Gastrocnemius medialis (tissue), 4 donors: ENCODE measurements around the gene PLA2R1.

Experiments used
- POLR2A ChIP-seq, 2 donors: fragments of 450-650 bp; IDR thresholded peaks; one replicate each; pipeline ENCODE4 v1.6.1; 2017; ENCODE audit warnings: antibody characterized with exemption in 2 of 2, mild to moderate bottlenecking in 2 of 2, moderate library complexity in 2 of 2
- TF ChIP-seq, protein P1 (sequence below), 5 experiments: fragments of 450-650 bp in 3 of 5; fragments of 200-600 bp in 2 of 5; sonication (generic) in 2 of 5; IDR thresholded peaks in 4 of 5; conservative IDR thresholded peaks in 1 of 5; 1 replicate in 4 of 5; 2 replicates in 1 of 5; pipeline ENCODE4 v1.5.1; 2016 to 2019; ENCODE audit warnings: antibody characterized with exemption in 5 of 5, mild to moderate bottlenecking in 3 of 5, moderate library complexity in 3 of 5

DNA sequence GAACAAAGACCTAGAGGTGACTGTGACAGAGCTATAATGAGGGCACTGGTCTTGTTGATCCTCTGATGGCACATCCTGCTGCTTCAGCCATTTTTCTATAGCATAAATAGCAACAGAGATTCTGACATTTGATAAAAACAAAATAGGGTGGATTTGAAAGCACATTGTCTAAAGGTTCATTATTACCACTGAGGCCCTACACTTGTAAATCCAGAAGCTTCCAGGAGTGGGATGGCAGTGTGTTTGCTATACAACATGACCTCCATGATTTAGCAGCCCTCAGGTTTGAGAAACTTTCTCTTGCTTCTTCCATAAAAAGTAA lies 171.2 kb downstream of the PLA2R1 start:
- TF ChIP-seq, protein P1, sequence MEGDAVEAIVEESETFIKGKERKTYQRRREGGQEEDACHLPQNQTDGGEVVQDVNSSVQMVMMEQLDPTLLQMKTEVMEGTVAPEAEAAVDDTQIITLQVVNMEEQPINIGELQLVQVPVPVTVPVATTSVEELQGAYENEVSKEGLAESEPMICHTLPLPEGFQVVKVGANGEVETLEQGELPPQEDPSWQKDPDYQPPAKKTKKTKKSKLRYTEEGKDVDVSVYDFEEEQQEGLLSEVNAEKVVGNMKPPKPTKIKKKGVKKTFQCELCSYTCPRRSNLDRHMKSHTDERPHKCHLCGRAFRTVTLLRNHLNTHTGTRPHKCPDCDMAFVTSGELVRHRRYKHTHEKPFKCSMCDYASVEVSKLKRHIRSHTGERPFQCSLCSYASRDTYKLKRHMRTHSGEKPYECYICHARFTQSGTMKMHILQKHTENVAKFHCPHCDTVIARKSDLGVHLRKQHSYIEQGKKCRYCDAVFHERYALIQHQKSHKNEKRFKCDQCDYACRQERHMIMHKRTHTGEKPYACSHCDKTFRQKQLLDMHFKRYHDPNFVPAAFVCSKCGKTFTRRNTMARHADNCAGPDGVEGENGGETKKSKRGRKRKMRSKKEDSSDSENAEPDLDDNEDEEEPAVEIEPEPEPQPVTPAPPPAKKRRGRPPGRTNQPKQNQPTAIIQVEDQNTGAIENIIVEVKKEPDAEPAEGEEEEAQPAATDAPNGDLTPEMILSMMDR (IDR thresholded peaks at IDR 0.05 in 4 of 5, conservative IDR thresholded peaks at IDR 0.05 in 1 of 5): no peak
- TF ChIP-seq POLR2A (IDR thresholded peaks at IDR 0.05): no peak
